ENCODE measurements around the gene HYDIN.
"Not testable (repeated sequence)": the region's sequence is repeated elsewhere in the genome, so short reads cannot be mapped to it uniquely, and the experiment has no call there.

- TF ChIP-seq CTCF (conservative IDR thresholded peaks at IDR 0.05; ENCODE audit: low read length); EZH2phosphoT487 (IDR thresholded peaks at IDR 0.05; ENCODE audit: borderline replicate concordance): not testable (repeated sequence)
Measured at GRCh38 chr16:70861996-70862395, 368.5 kb downstream of the HYDIN start.

Data from Loucy (cell line).